ENCODE measurements around the gene KMO. TPM values are rescaled to one million over a fixed set of nuclear protein-coding genes. Genes with fewer than 3 reads are reported as not detected.

Gene KMO
- polyA plus RNA-seq, 1 donor = 0.54 TPM

DNA sequence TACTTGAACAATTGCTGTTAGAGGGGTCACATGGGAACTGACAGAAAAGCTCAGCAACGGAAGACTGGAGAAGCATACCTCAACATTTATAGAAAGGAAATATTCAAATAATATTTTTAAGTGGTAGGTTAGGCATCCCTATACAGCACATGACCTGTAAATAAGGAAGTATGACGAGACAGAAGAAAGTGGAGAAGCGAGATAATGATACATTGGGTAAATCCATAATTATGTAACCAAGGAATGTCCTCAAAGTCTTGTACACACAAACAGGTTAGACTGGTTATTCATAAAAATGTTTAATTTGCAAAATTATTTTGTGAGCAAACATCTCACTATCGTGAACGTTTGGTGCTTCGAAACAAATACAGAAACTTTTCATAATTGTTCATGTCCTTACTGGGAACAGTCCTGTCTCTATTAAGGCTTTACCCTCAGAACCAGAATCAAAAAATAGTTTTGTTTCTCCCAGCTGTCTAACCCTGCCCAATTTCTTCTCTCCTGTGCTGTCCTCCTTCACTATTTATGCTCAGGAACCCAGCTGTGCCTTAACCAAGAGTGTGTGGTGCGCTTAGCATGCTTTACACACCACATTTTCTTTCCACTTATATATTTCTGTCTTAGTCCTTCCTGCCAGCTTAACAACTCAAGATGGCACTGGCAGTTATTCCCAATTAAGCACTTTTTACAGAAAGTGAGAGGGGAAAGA lies 10.2 kb downstream of the KMO start:
- no peak for DNase-seq

DNA sequence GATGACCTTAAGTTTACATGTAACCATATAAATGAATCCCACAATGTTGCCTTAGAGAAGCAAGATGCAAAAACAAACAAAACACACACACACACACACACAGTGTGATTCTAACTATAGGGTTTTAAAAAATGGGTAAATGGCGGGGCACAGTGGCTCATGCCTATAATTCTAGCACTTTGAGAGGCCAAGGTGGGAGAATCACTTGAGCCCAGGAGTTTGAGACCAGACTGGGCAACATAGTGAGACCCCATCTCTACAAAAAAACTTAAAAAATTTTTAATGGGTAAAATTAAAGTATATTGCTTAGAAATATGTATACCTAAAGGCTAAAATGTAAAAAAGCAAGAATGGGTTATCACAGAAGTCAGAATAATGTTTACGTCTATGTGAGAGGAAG lies 15.8 kb downstream of the KMO start:
- no peak for DNase-seq

DNA sequence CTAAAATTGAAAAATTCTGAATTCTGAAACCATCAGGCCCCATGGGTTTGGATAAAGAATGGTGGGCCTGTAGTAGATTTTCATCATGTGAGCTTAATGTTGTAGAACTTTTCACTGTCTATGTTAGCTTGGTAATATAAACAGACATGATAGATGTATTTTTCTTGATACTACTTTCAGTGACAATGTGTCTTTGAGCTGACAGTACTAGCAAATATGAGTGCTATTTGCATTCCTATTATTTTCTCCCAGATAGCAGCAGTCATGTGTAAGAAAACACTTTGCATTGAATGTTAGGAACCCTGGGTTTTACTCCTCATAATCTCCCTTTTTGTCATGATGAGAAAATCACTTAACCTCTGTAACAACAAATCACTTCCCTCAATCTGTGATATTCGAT lies 18.1 kb downstream of the KMO start:
- no peak for DNase-seq

GRCh38 chr1:241551759-241552638 lies 19.8 kb downstream of the KMO start:
- peak; percentile 4 for DNase-seq

GRCh38 chr1:241553886-241554592 lies 21.9 kb downstream of the KMO start:
- no peak for DNase-seq

GRCh38 chr1:241555526-241555925 lies 23.3 kb downstream of the KMO start:
- DNase-seq = no peak

GRCh38 chr1:241557031-241557430 lies 24.9 kb downstream of the KMO start:
- no peak for DNase-seq

DNA sequence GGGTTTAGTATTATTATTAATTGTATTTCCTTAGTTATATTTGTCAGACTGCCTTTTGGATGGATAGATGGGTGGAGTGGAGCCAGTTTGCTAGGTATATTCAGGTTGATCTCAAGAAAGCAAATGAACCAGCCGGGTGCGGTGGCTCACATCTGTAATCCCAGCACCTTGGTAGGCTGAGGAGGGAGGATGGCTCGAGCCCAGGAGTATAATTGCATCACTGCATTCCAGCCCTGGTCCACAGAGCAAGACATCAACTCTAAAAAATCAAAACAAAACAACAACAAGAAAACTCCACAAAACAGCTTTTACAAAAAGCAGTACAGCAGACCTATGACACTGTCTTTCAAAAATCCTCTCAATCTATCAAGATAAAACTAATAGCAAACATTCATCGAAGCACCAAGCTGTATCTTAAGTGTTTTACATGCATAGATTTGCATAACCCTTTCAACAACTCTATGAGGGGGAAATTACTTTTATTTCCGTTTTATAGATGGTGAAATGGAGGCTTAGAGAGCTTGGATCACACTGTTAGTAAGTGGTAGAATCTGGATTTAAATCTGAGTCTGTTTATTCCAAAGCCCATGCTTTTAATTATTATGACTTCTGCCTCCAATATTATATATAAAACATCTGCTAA lies 25.5 kb downstream of the KMO start:
- no peak for DNase-seq

GRCh38 chr1:241560146-241560848 lies 28.1 kb downstream of the KMO start:
- no peak for DNase-seq

DNA sequence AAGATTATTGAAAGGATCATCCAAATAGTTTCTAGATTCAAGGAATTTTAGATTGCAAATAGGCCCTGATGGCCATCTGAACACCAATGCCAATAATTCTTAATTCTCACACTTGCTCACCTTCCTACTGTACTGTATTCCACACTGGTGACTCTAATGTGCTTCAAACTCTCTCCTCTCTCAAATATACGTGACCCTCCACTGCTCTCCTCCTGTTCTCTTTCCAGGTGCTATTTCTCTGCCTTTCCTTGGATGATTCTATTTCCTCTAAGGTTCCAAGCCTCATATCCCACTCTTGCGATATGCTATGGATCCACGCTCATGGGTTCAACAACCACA lies 28.6 kb downstream of the KMO start:
- DNase-seq = no peak

DNA sequence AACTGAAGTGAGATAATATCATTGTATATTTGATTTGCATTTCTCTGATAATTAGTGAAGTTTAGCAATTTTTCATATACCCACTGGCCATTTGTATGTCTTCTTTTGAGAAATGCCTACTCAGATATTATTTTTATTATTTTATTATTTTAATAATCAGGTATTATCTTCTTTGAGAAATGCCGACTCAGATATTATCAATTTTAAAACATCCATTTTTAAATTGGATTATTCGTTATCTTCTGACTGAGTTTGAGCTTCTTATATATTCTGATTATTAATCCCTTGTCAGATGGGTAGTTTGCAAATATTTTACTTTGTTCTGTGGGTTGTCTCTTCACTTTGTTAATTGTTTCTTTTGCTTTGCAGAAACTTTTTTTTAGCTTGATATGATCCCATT lies 37.7 kb downstream of the KMO start:
- DNase-seq = no peak

- no peak for DNase-seq
Observed at GRCh38 chr1:241574154-241574553, 42.0 kb downstream of the KMO start.

DNA sequence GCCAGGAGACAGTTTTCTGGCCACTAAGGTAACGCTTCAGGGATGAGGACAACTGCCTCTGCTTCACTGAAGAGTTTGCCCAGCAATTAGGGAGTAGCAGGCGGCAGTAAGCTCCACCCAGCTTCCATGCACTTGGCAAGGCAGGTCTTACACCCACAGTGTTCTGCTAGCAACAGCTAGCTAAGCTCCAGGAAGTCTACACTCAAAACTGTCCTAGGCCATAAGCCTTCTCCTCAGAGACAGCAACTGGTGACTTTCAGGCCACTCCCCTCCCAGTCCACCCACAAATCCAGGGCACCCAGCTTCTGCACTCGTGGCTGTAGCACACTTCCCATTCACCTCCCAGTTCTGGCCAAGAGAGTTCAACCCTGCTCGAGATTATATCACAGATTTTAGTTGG lies 47.3 kb downstream of the KMO start:
- no peak for DNase-seq

- DNase-seq = no peak
Observed at GRCh38 chr1:241582921-241583321, 50.7 kb downstream of the KMO start.

DNA sequence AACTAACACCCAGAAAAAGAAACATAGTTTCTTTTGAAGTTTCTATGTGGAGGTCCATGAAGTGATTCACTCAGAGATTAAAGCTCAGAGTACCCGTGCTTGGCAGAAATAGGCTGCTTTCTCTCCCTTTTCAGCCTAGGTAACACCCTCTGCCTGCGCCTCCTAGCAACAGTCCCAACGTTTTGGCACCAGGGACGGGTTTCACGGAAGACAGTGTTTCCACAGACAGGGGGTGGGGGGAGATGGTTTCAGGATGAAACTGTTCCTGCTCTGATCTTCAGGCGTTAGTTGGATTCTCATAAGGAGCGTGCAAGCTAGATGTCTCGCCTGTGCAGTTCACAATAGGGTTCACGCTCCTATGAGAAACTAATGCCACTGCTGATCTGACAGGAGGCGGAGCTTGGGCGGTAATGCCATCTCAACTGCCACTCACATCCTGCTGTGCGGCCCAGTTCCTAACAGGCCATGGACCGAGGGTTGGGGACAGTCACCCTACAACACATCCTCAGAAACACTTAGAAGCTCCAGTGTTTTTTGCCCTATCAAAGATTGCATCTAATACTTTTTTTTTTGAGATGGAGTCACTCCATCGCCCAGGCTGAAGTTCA lies 54.8 kb downstream of the KMO start:
- DNase-seq = no peak

DNA sequence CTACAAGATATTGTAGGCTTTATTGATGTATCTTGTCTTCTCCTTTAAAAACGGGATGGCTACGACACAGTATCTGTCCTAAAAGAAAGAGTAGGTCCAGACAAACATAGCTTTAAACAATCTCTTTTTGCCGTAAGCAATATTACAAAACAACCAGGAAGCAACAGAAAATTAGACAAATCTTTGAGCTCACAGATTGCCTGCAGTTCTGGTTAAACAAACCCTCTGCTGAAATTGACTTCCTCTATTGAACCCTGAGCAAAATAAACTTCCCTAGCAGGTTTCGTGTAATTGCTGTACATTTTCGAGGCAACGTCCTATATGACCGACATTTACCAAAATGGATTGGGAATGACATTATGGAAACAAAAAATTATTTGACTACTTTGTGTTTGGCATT lies 57.3 kb downstream of the KMO start:
- DNase-seq = no peak

- no peak for DNase-seq
Observed at GRCh38 chr1:241590719-241591118, 58.5 kb downstream of the KMO start.

DNA sequence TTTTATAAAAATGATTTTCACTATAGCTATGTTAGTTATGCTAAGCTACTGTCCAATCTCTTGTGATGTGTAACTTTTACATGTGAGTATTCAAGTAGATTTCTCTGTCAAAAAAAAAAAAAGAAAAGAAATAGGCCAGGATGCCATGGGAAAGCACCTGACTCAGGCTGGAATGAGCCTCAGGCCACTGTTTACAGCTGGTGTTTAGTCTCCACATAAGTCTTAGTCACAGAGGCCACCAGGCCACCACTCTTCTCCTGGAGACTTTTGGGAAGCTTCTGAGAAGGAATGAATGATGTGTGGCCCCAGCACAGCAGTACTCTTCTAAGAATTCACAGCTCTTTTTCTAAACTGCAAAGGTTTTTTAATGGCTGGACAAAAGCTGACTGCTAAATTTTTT lies 59.1 kb downstream of the KMO start:
- no peak for DNase-seq

DNA sequence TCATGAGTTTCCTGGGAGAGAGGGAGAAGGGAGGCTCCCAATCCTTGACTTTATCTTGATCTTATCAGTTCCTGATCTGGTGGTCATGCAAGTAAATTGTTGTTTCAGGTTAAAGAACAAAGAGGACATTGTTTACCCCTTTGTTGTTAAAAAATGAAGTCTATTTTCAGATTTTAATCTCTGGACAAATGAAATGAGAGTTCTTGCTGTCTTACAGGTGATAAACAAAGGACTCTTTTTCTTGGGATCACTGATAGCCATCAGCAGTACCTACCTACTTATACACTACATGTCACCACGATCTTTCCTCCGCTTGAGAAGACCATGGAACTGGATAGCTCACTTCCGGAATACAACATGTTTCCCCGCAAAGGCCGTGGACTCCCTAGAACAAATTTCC lies 59.6 kb downstream of the KMO start:
- no peak for DNase-seq

DNA sequence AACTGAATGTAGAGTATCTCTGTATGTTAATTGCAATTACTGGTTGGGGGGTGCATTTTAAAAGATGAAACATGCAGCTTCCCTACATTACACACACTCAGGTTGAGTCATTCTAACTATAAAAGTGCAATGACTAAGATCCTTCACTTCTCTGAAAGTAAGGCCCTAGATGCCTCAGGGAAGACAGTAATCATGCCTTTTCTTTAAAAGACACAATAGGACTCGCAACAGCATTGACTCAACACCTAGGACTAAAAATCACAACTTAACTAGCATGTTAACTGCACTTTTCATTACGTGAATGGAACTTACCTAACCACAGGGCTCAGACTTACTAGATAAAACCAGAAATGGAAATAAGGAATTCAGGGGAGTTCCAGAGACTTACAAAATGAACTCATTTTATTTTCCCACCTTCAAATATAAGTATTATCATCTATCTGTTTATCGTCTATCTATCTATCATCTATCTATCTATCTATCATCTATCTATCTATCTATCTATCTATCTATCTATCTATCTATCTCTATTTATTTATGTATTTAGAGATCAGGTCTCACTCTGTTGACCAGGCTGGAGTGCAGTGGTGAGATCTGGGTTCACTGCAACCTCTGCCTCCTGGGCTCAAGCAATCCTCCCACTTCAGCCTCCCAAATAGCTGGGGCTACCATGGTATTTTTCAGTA lies 60.2 kb downstream of the KMO start:
- DNase-seq = no peak

DNA sequence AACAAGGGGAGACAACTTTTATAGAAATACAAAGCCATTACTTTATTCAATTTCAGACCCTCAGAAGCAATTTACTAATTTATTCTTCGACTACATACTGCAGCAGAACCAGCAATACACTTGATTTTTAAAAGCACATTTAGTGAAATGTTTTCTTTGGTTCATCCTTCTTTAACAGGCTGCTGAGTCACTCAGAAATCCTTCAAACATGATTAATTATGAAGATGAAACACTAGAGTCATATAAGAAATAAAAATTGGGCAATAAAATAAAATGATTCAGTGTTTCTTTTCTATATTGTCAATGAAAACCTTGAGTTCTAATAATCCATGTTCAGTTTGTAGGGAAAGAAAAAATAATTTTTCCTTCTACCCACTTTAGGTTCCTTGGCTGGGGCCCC lies 61.0 kb downstream of the KMO start:
- no peak for DNase-seq

Measured in hindlimb muscle (tissue), 1 donor.